GM21447 (cell line): Measurements from ENCODE around the gene GFI1.
"Not testable (repeated sequence)": the region's sequence is repeated elsewhere in the genome, so short reads cannot be mapped to it uniquely, and the experiment has no call there.

Experiments used
- ATAC-seq: cut with Tn5 transposase; IDR thresholded peaks from one replicate; pipeline ENCODE4 v1.9.1; 2021; ENCODE audit not compliant: unreplicated experiment

GFI1 gene

GRCh38 chr1:92486251-92487077 is at the start of gene GFI1:
TSS of gene GFI1 (minus strand) at chr1:92486925. CDS start at chr1:92483487, 3,438 bp downstream.
- peak; percentile 18 for ATAC-seq

GRCh38 chr1:92532371-92532770 is 45.6 kb upstream of the GFI1 start:
- ATAC-seq, result not testable (repeated sequence)

DNA sequence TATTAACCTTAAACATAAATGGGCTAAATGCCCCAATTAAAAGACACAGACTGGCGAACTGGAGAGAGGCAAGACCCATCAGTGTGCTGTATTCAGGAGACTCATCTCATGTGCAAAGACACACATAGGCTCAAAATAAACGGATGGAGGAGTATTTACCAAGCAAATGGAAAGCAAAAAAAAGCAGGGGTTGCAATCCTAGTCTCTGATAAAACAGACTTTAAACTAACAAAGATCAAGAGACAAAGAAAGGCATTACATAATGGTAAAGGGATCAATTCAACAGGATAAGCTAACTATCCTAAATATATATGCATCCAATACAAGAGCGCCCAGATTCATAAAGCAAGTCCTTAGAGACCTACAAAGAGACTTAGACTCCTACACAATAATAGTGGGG is 45.2 kb upstream of the GFI1 start:
- not testable (repeated sequence) for ATAC-seq

GRCh38 chr1:92527670-92528069 is 40.9 kb upstream of the GFI1 start:
- no peak for ATAC-seq

- ATAC-seq, result not testable (repeated sequence)
Observed at GRCh38 chr1:92524944-92525590, 38.3 kb upstream of the GFI1 start.

- no peak for ATAC-seq
Observed at GRCh38 chr1:92519043-92519442, 32.3 kb upstream of the GFI1 start.

- ATAC-seq, result no peak
Observed at GRCh38 chr1:92516574-92516973, 29.8 kb upstream of the GFI1 start.

DNA sequence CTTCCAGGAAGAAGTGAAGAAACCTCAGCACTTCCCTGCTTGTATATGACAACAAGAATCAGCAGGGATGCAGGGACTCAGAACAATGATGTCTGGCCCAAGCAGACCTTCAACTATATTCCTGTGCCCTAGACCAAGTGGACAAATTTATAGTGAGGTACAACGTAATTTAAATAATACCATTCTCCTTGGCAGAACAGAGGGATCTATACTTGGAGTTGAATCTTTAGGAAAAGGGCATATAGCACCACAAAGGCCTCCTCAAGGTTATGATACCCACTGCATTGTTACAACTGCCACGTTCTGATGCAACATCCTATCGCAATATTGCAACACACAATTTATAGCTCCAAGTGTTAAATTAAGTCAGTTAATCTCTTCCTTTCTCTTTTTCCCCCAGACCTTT is 29.1 kb upstream of the GFI1 start:
- no peak for ATAC-seq

- ATAC-seq, result peak; percentile 74
Observed at GRCh38 chr1:92511541-92511940, 24.8 kb upstream of the GFI1 start.

DNA sequence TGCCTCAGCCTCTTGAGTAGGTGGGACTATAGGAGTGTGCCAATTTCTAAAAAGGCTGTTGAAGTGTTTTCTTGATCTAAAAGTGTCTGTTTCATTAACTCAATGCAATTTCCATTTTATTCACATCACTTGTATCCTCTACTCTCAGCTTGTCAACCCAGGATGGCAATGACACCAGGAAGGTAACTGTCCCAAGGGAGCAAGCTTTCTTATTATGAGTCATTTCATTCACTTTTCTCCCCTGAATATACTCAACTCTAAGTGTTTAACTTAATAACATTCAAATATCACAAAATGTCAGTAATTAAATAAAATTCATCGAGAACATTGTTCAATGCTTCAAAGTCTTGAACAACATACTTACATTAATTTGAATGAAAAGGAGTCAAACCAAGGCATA is 22.9 kb upstream of the GFI1 start:
- no peak for ATAC-seq

DNA sequence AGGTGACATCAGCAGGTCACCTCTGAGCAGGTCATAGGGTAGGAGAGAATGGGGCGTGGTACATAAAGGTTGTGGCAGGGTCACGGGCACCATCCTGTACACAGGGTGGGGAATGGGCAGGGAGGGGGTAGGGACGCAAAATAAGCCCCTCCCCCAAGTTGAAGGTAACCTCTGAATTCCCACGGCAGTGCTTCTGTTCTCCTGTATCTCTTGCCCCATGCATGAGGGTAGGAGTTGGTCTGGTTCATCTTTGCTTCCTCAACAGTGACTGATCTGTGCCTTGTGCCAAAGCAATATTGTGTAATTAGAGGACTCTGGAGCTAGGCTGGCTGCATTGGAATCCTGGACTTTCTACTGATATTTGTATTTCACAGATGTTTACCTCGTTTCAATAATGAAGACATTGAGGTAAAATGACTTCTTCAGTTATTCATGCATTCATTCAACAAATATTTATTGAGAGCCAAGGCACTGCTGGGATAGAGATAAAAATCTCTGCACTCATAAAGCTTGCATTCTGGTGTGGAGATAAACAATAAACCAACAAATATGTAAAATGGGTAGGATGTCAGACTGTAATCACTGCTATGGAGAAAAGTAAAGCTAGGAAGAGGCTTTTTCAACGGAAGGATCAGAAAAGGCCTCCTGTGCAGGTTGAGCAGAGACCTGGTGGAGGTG is 18.4 kb upstream of the GFI1 start:
- no peak for ATAC-seq

DNA sequence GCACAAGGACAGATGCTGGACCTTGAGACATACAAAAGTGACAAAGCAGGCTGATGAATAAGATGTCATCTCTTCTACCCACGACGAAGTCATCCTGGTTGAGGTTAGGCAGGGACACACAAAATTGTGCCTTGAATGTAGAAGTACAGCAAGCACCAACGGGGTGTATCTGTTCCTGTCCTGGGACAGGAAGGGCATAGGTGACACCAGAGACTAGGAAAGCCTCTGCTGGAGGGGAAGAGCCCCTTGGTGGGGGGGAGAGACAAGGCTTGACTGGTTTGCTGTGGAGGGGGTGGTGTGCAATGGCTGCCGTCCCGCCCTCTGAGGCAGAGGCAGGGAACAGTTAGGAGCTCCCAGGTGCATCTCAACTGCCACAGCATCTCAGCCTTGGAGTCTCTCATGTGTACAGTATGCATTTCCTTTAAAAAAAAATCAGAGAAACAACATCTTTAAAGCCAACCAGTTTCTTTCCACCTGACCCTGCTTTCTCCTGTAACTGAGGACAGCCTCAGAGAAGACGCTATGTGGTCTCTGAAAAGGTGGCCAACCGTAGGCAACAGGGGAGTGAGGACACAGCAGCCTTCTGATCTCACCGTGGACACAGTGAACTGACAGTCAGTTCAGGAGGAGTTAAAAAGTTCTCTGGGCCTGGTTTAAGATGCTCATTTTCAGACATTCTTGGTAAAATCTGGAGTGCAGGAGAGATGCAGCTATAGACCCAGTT is 17.7 kb upstream of the GFI1 start:
- ATAC-seq, result no peak

DNA sequence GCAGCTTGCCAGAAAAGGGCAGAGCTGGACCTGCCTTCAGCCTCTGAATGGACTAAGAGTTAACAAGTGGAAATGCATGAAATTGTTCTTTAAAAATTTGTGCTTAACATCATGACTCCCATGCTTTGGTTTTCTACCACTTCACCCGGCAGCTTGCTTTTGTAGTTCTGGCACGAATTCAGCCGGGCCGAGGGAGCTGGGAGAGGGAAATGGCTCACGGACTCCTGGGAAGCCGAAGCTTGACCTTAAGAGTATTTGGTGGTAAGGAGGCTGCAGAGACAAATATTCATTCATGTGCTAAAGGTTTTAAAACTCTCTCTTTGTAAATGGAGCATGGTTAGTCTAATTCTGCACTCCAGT is 17.2 kb upstream of the GFI1 start:
- no peak for ATAC-seq

DNA sequence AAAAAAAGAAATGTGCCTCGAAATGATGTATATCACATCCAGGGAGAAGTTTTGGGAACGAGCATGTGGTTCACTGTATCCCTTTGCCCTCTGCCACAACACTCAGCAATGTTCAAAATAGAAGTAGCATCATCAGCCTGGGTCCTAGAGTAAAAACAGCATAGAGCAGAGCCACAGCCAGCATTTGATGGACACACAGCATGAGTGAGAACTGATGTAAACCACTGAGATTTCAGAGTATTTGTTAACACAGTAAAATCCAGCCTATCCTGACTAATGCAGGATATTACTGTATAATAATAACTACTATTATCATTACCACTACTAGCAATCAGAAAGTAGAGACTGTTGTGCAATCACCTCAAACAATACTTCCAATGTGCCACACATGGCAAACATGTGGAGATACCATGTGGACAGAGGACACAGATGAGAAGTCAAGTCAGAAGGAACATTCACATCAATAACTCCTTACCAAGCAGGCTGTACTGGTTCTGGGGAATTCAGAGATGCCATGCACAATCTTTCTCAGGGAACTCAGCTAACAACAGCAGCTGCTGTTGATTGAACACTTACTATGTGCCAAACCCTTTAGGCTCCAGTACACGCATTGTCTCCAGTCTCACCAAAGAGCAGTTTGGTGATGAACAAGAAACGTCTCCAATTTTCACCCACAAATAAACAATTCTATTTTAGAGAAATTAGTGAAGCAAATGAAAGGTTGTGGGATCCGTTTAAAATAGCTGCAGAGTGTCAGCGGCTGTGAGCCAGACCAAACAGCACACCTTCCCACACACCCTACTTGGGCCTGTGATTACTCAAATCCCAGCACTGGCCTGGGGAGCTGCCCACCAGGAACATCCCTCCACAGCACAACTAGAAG is 16.6 kb upstream of the GFI1 start:
- ATAC-seq, result no peak

DNA sequence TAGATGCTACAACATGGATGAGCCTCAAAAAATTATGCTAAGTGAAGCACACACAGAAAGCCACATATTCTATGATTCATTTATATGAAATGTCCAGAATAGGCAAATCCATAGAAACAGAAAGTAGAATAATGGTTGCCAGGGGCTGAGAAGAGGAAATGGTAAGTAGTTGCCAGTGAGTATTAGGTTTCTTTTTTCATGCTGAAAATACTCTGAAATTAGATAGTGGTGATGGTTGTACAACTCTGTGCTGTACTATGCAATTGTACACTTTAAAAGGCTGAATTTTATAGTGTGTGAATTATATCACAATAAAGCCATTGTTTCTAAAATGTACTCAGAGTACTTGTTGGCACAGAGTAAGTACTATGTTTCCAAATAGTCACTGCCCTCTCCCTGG is 15.5 kb upstream of the GFI1 start:
- peak; percentile 70 for ATAC-seq

GRCh38 chr1:92500552-92500951 is 13.8 kb upstream of the GFI1 start:
- no peak for ATAC-seq

DNA sequence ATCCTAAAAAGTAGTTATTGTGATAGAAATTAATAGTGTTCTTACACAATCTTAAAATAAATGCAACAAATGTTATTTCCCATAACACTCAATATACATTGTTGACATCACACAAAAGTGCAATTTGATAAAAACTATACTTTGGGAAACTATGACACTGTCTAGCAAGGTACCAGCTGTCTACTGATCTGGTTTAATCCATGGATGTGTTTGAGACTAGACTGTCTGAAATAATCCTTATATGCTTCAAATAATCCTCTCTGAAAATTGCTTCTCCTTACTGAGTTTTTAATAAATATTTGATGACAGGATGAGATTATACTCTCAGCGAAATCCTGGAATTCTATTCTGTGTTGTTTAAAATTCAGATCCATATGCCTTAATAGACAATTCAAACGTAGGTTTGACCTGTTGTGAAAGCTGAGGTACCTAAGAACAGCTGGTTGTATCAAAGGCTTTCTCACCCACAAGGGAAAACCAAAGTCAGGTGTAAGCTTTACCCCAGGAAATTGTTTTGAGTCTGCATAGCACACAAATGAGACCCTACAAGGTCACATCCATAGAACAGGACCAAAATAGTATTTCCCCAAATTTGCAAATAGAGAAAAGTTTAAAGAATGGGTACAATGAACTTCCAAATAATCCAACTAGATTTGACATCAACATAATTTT is 8.8 kb upstream of the GFI1 start:
- ATAC-seq, result peak; percentile 50

- ATAC-seq, result no peak
Observed at GRCh38 chr1:92494485-92495141, 7.9 kb upstream of the GFI1 start.

- no peak for ATAC-seq
Observed at GRCh38 chr1:92493139-92493538, 6.4 kb upstream of the GFI1 start.
